Stimulated activated CD8-positive, alpha-beta memory T cell treated with anti-CD3 and anti-CD28 coated beads, Interleukin-2, amount 100 ng/mL, for 1 hour (primary cell): ENCODE data around the gene CNBD2.
"Not testable (repeated sequence)": the region's sequence is repeated elsewhere in the genome, so short reads cannot be mapped to it uniquely, and the experiment has no call there.

Experiments used
- DNase-seq, 2 donors: peaks; one replicate each; pipeline ENCODE4 v3.0.0-alpha.2; 2020; ENCODE audit warnings: low read depth in 2 of 2

The CNBD2 gene

DNA sequence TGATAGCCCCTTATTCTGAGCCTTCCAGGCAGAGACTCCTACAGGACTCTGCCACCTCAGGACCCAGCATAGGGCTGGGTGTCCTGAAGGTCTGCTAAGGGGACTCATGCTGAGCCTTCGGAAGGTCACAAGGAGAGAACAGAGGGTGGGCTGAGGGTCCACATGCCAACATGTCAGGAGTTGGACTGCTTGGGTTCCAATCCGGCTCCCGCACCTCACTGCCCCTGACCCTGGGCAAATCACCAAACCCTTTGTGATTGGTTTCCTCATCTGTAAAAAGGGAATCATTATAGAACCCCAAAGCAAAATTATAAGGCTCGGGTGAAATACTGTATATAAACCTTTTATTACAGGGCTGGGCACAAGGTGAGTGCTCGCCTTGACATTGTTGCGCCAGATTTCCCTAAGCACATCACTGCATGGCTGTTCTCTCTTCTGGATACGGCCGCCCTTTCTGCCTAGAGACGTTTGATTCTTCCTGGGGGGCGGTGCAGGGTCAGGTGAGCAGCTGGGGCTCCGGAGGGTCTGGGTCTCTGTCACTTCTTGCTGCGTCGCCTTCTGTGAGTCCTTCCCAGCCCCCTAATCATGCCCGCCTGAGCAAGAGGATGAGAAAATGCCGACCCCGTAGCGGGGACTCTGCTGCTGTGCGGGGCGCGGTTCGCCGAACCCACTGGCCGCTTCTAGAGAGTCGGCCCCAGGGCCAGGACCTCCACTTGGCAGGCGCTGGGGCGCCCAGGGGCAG is 95.7 kb downstream of the CNBD2 start:
- DNase-seq, result no peak

DNA sequence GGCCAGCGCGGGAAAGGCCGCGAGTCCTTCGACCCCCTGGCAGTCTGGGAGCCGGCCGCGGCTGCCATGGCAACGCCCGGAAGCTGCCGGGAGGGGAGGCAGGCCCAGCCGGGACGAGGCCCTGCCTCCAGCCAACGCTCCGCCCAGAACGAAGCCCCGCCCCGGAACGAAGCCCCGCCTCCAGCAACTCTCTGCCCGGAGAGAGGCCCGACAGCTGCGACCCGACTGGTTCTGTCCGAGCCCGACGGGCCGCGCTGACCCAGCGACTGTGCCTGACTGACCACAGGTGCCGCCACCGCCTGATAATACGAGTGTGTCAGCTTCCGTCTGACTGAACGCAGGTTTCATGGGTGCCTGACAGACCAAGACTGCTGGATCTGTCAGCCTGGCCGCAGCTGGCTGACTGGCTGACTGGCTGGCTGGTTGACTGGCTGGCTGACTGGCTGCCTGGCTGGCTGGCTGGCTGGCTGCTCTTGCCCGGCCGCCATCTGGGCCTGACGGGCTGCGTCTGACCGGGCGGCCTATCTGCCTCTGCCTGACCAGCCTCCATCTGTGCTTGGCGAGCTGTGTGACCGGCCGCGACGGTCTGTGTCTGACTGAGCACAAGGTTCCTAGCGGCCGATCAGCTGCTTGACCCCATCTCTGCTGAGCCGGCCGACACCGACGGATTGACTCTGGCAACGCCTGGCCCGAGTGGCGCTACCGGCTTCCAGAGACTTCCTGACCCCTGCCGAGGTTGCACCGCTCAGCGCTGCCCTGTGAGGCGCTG is 96.5 kb downstream of the CNBD2 start:
- peak; percentile 89 to 91 for DNase-seq

DNA sequence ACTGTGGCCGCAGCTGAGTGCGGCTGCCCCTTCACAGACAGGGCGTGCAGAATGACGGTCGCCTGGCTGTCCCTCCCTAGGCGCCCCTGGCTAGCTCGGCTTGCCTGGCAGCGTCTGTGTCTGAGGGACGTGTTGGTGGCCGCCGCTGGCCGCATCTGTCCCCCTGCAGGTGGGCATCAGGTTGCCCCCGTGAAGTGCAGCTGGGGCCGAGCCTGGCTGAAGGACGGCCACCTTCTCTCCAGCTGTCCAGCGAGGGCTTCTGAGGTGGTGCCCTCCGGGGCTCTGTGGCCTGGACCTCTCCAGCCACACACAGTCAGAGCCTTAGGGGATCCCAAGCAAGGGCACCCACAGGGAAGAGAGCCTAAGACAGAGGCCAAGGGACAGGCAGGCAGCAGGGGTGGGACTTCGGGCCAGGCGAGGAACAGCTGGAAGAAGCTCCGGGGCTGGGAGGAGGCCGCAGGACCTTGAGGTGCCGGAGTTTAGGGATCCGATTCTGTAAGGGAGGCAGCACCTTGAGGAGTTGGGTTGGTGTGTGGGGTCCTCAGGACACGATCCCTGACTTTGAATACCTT is 97.1 kb downstream of the CNBD2 start:
- DNase-seq, result no peak

DNA sequence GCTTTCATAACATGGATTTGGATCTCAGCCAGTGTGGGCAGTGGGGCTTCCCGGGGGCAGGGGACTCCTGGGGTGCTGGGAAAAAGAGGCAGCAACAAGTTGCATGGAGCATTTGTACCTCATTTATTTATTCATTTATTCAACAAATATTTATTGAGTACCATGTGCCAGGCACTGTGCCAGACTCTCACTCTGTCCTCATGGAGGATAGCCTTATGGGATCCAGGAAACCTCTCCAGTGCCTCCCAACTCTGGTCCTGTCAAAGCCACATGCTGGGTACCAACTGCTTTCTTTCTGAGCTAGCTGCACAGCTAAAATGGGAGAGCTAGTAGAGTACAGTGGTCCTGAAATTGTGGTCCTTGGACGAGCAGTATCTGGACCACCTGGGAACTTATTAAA is 98.4 kb downstream of the CNBD2 start:
- no peak for DNase-seq

DNA sequence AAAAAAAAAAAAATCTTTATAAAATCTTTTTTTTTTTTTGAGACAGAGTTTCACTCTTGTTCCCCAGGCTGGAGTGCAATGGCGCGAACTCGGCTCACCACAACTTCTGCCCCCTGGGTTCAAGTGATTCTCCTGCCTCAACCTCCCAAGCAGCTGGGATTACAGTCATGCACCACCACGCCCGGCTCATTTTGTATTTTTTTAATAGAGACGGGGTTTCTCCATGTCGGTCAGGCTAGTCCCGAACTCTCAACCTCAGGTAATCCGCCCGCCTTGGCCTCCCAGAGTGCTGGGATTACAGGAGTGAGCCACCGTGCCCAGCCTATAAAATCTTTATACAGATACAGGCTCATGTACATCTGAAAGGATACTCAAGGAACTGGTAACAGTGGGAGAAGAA is 100.1 kb downstream of the CNBD2 start:
- DNase-seq, result not testable (repeated sequence)

DNA sequence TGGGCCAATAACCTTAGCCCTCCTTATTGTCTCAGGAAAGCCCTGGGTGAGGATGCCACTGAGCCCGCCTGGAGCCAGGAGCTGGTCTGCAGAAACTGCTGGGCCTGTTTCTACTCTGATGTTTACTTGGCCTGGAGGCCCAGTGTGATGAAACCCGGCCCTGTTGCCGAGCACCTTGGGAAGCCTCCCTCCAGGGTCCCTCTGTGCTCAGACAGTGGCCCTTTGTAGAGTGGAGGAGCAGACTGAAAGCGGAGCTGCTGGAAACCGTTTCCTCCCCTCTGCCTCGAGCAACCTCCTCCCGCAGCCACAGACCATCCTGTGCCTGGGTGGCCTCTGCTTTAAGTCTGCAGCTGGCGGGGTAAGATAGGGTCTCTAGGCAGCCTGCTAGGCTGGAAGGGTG is 102.1 kb downstream of the CNBD2 start:
- DNase-seq, result no peak

DNA sequence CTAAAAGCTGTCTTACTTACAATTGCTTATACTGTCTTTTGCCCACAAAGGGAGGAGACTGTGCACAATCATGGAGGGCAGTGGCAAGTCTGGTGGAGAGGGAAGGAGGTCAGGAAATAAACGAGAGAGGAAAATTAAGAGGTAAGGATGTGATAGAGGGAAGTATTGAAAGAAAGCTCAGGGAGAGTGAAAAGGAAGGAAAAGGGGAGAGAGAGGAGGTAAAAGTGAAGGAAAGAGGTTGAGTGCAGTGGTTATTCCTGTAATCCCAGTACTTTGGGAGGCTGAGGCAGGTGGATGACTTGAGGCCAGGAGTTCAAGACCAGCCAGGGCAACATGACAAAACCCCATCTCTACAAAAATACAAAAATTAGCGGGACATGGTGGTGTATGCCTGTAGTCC is 103.5 kb downstream of the CNBD2 start:
- no peak for DNase-seq

DNA sequence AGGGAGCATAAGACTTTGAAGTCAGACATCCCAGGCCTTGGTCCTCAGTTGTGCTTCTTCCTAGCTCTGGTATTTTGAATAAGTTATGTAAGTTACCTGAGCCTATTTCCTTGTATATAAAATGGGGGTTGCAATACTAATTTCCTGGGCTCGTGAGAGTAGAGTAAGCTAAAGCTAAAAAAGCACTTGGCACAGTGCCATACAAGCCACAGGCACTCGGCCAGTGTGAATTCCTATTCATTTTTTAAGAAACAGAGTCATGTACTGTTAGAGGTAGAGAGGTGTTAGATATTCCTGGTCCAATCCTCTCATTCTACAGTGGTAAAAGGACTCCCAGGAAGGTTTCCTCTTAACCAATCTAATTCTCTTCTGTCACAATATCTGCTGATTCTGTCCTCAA is 106.6 kb downstream of the CNBD2 start:
- no peak for DNase-seq

DNA sequence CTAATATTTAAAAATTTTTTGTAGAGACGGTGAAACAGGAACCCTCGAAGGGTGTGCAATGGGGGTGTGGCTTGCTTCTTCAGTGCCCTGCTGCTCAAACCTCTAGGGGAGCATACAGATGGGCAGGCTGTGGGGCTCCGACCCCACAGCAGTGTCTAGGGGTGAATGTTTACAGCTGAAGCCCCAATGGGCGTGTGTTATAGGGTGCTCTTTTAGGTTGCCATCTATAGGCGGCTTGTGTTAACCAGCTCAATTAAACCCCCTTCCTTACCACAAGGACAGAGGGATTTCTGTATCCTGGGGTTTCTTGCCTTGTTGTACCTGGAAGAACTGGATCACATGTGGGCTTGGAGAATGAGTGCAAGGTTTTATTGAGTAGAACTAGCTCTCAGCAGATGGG is 109.4 kb downstream of the CNBD2 start:
- DNase-seq, result not testable (repeated sequence)

DNA sequence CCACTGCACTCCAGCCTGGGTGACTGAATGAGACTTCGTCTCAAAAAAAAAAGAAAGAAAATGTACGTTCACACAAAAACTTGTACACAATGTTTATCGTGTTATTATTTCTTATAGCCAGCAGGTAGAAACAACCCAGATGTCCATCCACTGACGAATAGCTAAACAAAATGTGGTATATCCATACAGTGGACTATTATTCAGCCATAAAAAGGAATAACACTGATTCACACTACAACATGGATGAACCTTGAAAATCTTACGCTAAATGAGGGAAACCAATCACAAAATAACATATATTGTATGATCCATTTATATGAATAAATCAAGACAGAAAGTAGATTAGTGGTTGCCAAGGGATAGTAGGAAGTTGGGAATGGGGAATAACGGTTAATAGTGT is 111.1 kb downstream of the CNBD2 start:
- no peak for DNase-seq

DNA sequence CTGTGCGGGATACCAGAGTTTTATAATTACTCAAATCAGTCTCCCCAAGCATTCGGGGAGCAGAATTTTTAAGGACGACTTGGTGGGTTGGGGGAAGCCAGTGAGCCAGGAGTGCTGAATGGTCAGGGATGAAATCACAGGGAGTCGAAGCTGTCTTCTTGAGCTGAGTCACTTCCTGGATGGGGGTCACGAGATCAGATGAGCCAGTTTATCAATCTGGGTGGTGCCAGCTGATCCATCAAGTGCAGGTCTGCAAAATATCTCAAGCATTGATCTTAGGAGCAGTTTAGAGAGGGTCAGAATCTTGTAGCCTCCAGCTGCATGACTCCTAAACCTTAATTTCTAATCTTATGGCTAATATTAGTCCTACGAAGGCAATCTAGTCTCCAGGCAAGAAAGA is 111.6 kb downstream of the CNBD2 start:
- not testable (repeated sequence) for DNase-seq
